ENCODE measurements around the gene CNTNAP2.

Gene CNTNAP2

GRCh38 chr7:147412782-147413556 lies 1296.4 kb downstream of the CNTNAP2 start:
- peak; percentile 96 for DNase-seq

GRCh38 chr7:147413557-147413870 lies 1296.9 kb downstream of the CNTNAP2 start:
- no peak for DNase-seq

GRCh38 chr7:147415991-147416390 lies 1299.4 kb downstream of the CNTNAP2 start:
- DNase-seq: peak; percentile 18

- no peak for DNase-seq
These were observed 1302.4 kb downstream of the CNTNAP2 start for GRCh38 chr7:147418966-147419365.

GRCh38 chr7:147423875-147424274 lies 1307.3 kb downstream of the CNTNAP2 start:
- DNase-seq: no peak

- DNase-seq: no peak
These were observed 1311.5 kb downstream of the CNTNAP2 start for GRCh38 chr7:147428075-147428474.

- DNase-seq: no peak
These were observed 1313.4 kb downstream of the CNTNAP2 start for GRCh38 chr7:147429961-147430360.

- DNase-seq: peak; percentile 63
These were observed 1315.5 kb downstream of the CNTNAP2 start for GRCh38 chr7:147432079-147432478.

- DNase-seq: no peak
These were observed 1316.0 kb downstream of the CNTNAP2 start for GRCh38 chr7:147432576-147432975.

GRCh38 chr7:147436718-147437117 lies 1320.1 kb downstream of the CNTNAP2 start:
- DNase-seq: no peak

- peak; percentile 58 for DNase-seq
These were observed 1321.6 kb downstream of the CNTNAP2 start for GRCh38 chr7:147438216-147438615.

- DNase-seq: no peak
These were observed 1327.3 kb downstream of the CNTNAP2 start for GRCh38 chr7:147443942-147444341.

- DNase-seq: no peak
These were observed 1336.2 kb downstream of the CNTNAP2 start for GRCh38 chr7:147452816-147453215.

- no peak for DNase-seq
These were observed 1348.6 kb downstream of the CNTNAP2 start for GRCh38 chr7:147465223-147465622.

GRCh38 chr7:147472556-147472955 lies 1356.0 kb downstream of the CNTNAP2 start:
- DNase-seq: no peak

GRCh38 chr7:147474862-147475261 lies 1358.3 kb downstream of the CNTNAP2 start:
- DNase-seq: no peak

- DNase-seq: no peak
These were observed 1360.9 kb downstream of the CNTNAP2 start for GRCh38 chr7:147477526-147477925.

- peak; percentile 44 for DNase-seq
These were observed 1362.2 kb downstream of the CNTNAP2 start for GRCh38 chr7:147478796-147479195.

- peak; percentile 56 for DNase-seq
These were observed 1367.2 kb downstream of the CNTNAP2 start for GRCh38 chr7:147483634-147484292.

GRCh38 chr7:147485660-147486210 lies 1369.1 kb downstream of the CNTNAP2 start:
- DNase-seq: no peak

- DNase-seq: peak; percentile 71
These were observed 1376.0 kb downstream of the CNTNAP2 start for GRCh38 chr7:147492606-147493005.

GRCh38 chr7:147496209-147496608 lies 1379.6 kb downstream of the CNTNAP2 start:
- no peak for DNase-seq

- DNase-seq: no peak
These were observed 1380.6 kb downstream of the CNTNAP2 start for GRCh38 chr7:147497246-147497645.

GRCh38 chr7:147498081-147498480 lies 1381.5 kb downstream of the CNTNAP2 start:
- no peak for DNase-seq
